ENCODE measurements around the gene NDUFB11.

DNA sequence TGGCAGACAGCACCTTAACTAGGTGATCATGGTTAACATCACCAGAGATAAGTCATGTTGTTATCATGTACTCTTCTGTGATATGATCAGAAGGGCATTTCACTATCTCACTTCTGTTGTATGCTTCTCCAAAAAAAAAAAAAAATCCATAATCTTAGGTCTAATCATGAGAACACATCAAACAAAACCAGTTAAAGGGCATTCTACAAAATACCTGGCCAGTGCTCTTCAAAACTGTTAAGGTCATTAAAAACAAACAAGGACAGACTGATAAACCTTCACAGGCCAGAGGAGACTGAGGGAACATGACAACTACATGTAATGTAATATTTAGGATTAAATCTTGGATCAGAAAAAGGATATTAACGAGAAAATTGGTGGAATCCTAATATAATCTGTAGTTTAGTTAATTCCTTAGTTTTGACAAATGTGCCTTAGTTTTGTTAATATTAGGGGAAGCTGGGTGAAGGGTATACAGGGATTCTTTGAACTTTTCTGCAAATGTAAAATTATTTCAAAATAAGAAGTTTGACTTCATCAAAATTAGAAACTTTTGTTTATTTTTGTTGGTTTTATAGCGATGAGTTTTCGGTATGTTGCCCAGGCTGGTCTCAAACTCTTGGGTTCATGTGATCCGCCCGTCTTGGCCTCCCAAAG, 18.6 kb upstream of the NDUFB11 start:
- TF ChIP-seq, protein P1, sequence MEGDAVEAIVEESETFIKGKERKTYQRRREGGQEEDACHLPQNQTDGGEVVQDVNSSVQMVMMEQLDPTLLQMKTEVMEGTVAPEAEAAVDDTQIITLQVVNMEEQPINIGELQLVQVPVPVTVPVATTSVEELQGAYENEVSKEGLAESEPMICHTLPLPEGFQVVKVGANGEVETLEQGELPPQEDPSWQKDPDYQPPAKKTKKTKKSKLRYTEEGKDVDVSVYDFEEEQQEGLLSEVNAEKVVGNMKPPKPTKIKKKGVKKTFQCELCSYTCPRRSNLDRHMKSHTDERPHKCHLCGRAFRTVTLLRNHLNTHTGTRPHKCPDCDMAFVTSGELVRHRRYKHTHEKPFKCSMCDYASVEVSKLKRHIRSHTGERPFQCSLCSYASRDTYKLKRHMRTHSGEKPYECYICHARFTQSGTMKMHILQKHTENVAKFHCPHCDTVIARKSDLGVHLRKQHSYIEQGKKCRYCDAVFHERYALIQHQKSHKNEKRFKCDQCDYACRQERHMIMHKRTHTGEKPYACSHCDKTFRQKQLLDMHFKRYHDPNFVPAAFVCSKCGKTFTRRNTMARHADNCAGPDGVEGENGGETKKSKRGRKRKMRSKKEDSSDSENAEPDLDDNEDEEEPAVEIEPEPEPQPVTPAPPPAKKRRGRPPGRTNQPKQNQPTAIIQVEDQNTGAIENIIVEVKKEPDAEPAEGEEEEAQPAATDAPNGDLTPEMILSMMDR (IDR thresholded peaks at IDR 0.05; ENCODE audit: low read depth, low read length), result no peak
- no peak for TF ChIP-seq EZH2phosphoT487 (IDR thresholded peaks at IDR 0.05; ENCODE audit: low read depth)
